HG02943 (cell line): ENCODE data around the gene ZNHIT2.
"Not testable (repeated sequence)": the region's sequence is repeated elsewhere in the genome, so short reads cannot be mapped to it uniquely, and the experiment has no call there.

Experiments
- ATAC-seq: cut with Tn5 transposase; IDR thresholded peaks from one replicate; pipeline ENCODE4 v1.9.1; 2021; ENCODE audit warnings: mild to moderate bottlenecking, low read depth, moderate library complexity; ENCODE audit not compliant: unreplicated experiment

ZNHIT2 gene

DNA sequence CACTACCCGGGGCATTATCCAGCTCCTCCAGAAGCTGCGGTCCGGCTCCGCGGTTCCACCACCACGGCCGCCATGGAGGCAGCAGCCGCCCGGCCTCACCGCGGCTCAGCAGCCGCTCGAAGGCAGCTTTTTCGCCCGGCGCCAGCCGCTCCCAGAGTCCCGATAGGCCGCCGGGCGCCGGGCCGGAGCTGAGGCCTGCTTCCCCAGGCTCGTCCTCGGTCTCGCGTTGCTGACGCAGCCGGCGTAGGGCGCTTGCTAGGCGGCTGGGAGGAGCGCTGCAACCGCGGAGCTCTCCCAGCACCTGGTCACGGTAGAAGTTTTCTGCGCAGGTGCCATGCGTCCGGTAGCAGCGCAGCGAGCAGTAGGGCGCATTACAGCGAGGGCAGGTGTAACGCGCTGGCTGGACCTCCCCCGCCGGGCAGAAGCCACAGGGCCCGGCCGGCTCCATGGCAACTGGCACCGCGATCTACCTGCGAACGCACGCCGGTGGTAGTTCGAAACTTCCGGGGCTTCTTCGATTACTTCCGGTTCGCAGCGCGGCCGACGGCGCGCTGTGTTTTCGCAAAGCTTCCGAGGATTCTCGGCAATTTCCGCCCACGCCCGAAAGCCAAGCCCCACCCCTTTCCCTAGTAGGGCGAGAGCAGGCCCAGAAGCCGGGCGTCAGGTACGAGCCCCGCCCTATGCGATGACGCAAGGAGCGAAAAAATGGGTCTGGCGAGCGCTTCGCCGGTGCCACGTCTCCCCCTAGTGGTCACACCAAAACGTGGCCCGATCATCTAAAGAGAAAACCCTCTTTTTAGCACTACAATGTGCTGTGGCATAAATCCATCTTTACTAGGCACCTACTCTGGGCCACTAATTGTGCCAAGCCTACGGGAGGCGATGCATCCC, at the start of gene ZNHIT2:
TSS of gene ZNHIT2 (minus strand) at position 496 of the 891 bp plus-strand sequence. CDS start at position 448, 48 bp downstream.
- peak; percentile 57 for ATAC-seq

- no peak for ATAC-seq
These were observed 49.4 kb upstream of the ZNHIT2 start for GRCh38 chr11:65166893-65167292.

GRCh38 chr11:65165410-65166317, 48.2 kb upstream of the ZNHIT2 start:
- no peak for ATAC-seq

DNA sequence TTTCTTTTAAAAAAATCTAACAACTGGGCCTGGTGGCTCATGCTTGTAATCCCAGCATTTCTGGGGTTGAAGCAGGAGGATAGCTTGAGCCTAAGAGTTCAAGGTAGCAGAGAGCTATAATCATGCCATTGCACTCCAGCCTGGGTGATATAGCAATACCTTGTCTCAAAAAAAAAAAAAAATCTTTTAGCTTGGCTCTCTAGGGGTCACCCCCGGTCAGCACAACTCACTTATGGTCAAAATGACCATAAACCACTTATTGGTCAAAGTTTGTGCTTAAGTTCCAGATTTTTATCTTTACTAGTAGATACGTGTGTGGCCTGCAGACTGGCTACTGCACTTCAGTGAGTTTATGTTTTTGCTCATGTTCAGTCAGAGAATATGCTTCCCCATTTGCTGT, 46.2 kb upstream of the ZNHIT2 start:
- no peak for ATAC-seq

DNA sequence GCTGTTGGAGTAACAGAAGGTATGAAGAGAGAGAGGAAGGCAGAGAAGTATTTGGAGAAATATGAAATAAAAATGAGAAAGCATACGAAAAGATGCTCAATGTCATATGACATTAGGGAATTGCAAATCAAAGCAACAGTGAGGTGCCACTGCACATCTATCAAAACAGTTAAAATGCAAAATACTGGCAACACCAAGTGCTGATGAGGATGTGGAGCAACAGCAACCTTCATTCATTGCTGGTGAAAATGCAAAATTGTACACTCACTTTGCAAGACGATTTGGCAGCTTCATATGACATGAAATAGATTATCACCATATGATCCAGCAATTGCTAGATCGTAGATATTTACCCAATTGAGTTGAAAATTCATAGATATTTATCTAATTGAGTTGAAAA, 43.1 kb upstream of the ZNHIT2 start:
- ATAC-seq: no peak

GRCh38 chr11:65159012-65159411, 41.5 kb upstream of the ZNHIT2 start:
- no peak for ATAC-seq

DNA sequence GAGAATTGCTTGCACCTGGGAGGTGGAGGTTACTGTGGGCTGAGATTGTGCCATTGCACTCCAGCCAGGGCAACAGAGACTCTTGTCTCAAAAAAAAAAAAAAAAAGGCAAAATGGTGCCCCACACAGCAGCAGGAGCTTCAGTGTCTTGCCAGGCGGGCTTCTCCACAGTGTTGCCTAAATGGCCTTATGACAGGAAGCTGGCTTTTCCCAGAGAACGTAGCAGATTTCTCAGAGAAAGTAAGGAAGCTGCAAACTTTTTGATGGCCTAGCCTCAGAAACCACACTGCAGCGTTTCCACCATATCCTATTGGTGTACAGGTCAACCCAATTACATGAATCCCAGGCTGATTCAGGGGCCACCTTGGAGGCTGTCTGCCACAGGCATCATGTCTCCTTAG, 39.8 kb upstream of the ZNHIT2 start:
- ATAC-seq: no peak

DNA sequence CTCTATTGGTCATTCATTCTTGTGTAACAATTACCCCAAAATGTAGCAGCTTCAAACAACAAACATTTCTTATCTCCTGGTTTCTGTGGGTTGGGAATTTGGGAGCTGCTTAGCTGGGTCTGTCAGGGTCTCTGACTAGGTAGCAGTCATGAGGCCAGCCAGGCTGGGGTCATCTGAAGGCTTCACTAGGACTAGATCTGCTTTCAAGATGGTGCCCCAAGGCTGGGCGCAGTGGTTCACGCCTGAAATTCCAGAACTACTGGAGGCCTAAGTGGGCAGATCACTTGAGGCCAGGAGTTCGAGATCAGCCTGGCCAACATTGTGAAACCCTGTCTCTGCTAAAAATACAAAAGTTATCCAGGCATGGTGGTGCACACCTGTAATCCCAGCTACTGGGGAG, 39.4 kb upstream of the ZNHIT2 start:
- ATAC-seq: no peak

DNA sequence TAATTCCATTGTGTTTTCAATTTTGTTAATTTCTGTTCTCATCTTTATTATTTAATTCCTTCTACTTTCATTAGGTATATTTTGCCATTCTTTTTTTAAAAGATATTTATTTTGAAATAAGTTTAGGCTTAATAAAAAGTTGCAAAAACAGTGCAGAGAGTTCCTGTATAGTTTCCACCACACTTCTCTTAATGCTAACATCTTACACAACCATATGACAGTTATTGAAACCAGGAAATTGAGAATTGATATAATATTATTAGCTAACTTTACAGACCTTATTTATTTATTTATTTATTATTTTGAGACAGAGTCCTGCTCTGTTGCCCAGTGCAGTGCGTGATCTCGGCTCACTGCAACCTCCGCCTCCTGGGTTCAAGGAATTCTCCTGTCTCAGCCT, 38.8 kb upstream of the ZNHIT2 start:
- no peak for ATAC-seq

DNA sequence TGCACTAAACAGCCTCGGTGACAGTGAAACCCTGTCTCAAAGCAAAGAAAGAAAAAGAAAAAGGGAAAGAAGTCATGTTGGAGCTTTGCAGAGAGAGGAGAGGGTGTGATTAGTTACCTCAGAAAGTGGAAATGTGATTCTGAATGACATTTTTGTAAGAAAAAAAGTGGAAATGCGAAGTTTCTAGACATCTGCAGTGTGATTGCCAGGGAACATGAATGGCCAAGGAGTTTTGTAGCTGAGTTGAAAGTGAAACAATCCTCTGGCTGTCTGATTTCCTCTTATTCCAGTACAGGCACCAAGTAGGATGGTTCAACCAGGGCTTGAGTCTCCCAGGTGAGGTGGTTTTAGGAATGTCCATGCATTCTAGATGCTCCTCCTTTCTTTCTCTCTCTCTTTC, 34.6 kb upstream of the ZNHIT2 start:
- ATAC-seq: no peak

DNA sequence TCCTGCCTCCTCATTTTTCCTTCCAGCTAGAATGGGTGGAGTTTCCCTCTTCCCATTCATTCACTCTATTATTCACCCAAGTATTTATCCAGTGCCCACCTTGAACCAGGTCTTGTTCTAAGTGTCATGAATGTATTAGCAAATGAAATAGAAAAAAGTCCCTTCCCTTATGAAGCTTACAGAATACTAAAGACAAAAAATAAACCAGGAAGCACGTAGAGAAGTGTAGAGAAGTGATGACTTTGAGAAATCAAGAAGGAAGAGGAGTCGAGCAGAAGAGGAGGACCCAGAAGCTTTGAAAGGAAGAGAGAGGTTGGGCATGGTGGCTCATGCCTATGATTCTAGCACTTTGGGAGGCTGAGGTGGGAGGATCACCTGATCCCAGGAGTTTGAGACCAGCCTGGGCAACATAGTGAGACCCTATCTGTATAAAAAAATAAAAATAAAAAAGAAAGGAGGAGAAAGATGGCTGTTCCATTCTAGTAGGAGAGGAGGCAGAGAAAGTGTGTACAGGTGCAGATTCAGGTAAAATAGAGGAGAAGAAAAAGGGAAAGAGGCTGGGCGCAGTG, 33.9 kb upstream of the ZNHIT2 start:
- no peak for ATAC-seq

GRCh38 chr11:65150509-65151299, 33.2 kb upstream of the ZNHIT2 start:
- ATAC-seq: no peak

DNA sequence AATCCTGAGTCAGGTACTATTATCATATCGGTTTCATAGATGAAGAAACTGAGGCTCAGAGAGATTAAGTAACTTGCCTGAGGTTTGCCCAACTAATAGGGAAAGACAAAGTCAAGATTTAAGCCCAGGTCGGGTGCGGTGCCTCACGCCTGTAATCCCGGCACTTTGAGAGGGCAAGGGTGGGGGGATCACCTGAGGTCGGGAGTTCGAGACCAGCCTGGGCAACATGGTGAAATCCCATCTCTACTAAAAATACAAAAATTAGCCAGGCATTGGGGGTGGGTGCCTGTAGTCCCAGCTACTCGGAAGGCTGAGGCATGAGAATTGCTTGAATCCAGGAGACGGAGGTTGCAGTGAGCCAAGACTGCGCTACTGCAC, 32.6 kb upstream of the ZNHIT2 start:
- not testable (repeated sequence) for ATAC-seq

GRCh38 chr11:65148657-65149056, 31.2 kb upstream of the ZNHIT2 start:
- no peak for ATAC-seq

- no peak for ATAC-seq
These were observed 30.0 kb upstream of the ZNHIT2 start for GRCh38 chr11:65147352-65148075.

DNA sequence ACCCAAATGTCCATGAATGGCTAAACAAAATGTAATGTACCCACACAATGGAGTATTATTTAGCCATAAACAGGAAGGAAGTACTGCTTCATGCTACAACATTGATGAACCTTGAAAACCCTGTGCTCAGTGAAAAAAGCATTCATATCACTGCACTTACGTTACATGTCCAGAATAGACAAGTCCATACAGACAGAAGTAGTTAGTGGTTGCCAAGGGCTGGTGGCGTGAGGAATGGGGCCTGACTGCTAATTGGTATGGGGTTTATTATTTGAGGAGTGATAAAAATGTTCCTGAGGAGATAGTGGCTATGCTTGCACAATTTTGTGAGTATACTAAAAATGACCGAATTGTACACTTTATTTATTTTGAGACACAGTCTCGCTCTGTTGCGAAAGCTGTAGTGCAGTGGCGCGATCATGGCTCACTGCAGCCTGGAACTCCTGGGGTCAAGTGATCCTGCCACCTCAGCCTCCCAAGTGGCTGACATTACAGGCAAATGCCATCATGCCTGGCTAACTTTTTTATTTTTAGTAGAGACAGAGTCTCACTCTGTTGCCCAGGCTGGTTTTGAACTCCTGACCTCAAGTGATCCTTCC, 24.5 kb upstream of the ZNHIT2 start:
- no peak for ATAC-seq

DNA sequence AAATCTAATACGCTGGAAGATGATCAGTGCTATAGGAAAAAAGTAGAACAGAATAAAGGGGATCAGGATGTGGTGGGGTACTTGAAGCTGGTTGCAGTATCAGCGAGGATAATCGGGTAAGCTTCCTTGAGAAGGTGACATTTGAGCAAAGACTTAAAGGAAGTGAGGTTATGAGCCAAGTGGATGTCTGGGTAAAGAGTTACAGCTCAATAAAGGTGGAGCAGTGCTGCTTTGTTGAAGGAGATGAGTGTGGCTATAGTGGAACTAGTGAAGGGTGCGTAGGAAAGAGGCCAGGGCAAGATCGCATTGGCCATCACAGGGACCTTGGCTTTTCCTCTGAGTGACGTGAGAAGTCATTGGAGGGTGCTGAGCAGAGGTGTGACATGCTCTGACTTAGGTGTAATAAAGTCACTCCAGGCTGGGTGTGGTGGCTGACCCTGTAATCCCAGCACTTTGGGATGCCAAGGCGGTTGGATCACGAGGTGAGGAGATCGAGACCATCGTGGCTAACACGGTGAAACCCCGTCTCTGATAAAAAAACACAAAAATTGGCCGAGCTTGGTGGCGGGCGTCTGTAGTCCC, 19.1 kb upstream of the ZNHIT2 start:
- ATAC-seq: no peak

GRCh38 chr11:65135633-65136145, 18.2 kb upstream of the ZNHIT2 start:
- ATAC-seq: no peak
